HG03354 (cell line): Measurements from ENCODE around the gene ZNF254.
A peak's percentile ranks its signal among the peaks of the same experiment; 100 is the strongest.
"Not testable (repeated sequence)": the region's sequence is repeated elsewhere in the genome, so short reads cannot be mapped to it uniquely, and the experiment has no call there.

Source experiments
- ATAC-seq: cut with Tn5 transposase; IDR thresholded peaks from one replicate; pipeline ENCODE4 v1.9.1; 2021; ENCODE audit warnings: mild to moderate bottlenecking; ENCODE audit not compliant: unreplicated experiment, poor library complexity, severe bottlenecking

Gene ZNF254

GRCh38 chr19:24086974-24087595 lies at the start of gene ZNF254:
TSS of gene ZNF254 (plus strand) at chr19:24087187. CDS start at chr19:24087308, 121 bp downstream.
- peak; percentile 99 for ATAC-seq

GRCh38 chr19:24040621-24041020 lies 46.4 kb upstream of the ZNF254 start:
- ATAC-seq: no peak

- ATAC-seq: not testable (repeated sequence)
Observed at GRCh38 chr19:24041326-24041725, 45.7 kb upstream of the ZNF254 start.

- no peak for ATAC-seq
Observed at GRCh38 chr19:24046550-24046949, 40.4 kb upstream of the ZNF254 start.

- no peak for ATAC-seq
Observed at GRCh38 chr19:24048261-24048660, 38.7 kb upstream of the ZNF254 start.

- ATAC-seq: no peak
Observed at GRCh38 chr19:24049537-24049936, 37.5 kb upstream of the ZNF254 start.

- ATAC-seq: no peak
Observed at GRCh38 chr19:24051516-24051915, 35.5 kb upstream of the ZNF254 start.

GRCh38 chr19:24052811-24053210 lies 34.2 kb upstream of the ZNF254 start:
- ATAC-seq: no peak

- no peak for ATAC-seq
Observed at GRCh38 chr19:24053601-24054000, 33.4 kb upstream of the ZNF254 start.

GRCh38 chr19:24054044-24054935 lies 32.7 kb upstream of the ZNF254 start:
- ATAC-seq: no peak

GRCh38 chr19:24055548-24055947 lies 31.4 kb upstream of the ZNF254 start:
- ATAC-seq: no peak

GRCh38 chr19:24057144-24057543 lies 29.8 kb upstream of the ZNF254 start:
- ATAC-seq: no peak

GRCh38 chr19:24059563-24060295 lies 27.3 kb upstream of the ZNF254 start:
- no peak for ATAC-seq

GRCh38 chr19:24060687-24061356 lies 26.2 kb upstream of the ZNF254 start:
- ATAC-seq: no peak

GRCh38 chr19:24062190-24062589 lies 24.8 kb upstream of the ZNF254 start:
- peak; percentile 47 for ATAC-seq

GRCh38 chr19:24063295-24063694 lies 23.7 kb upstream of the ZNF254 start:
- ATAC-seq: no peak

GRCh38 chr19:24064175-24064574 lies 22.8 kb upstream of the ZNF254 start:
- no peak for ATAC-seq

- no peak for ATAC-seq
Observed at GRCh38 chr19:24065243-24065642, 21.7 kb upstream of the ZNF254 start.

GRCh38 chr19:24065865-24066604 lies 21.0 kb upstream of the ZNF254 start:
- no peak for ATAC-seq
